Islet precursor cell (in vitro differentiated cells): ENCODE measurements around the gene LUC7L.
A peak's percentile ranks its signal among the peaks of the same experiment; 100 is the strongest.
"Not testable (repeated sequence)": the region's sequence is repeated elsewhere in the genome, so short reads cannot be mapped to it uniquely, and the experiment has no call there.

Source experiments
- DNase-seq: peaks from one replicate; pipeline ENCODE4 v3.0.0-alpha.2; 2018

Gene LUC7L

GRCh38 chr16:263182-263774 lies 34.0 kb upstream of the LUC7L start:
- DNase-seq = no peak

GRCh38 chr16:262121-262745 lies 33.0 kb upstream of the LUC7L start:
- DNase-seq = peak; percentile 49

DNA sequence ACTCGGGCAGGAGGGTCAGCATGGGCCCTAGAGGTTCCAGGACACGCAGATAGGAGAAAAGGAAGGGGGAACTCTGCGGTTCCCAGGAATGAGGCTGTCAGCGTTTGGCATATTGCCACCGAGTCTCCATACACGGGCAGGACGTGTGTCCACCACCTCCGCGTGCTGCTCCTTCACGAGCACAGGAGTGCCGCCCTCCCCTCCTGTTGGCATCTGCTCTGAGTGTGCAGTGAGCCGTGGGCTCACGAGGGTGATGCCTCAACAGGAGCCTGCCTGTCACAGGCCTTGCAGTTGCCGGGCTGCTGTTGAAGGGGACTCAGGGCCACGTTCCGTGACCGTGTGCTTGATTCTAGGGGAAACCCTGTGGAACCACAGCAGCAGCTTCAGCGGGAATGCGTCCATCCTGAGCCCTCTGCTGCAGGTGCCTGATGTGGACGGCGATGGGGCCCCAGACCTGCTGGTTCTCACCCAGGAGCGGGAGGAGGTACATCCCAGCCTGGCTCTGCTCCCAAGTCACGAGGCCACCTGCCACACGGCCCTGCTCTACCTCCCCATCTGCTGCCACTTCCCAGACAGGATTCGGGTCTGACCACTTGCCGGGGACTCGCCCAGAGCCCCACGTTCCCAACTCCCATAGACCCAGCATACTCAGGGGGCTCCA lies 31.9 kb upstream of the LUC7L start:
- DNase-seq = no peak

GRCh38 chr16:260326-260725 lies 31.1 kb upstream of the LUC7L start:
- no peak for DNase-seq

GRCh38 chr16:259814-260253 lies 30.6 kb upstream of the LUC7L start:
- DNase-seq = peak; percentile 47

DNA sequence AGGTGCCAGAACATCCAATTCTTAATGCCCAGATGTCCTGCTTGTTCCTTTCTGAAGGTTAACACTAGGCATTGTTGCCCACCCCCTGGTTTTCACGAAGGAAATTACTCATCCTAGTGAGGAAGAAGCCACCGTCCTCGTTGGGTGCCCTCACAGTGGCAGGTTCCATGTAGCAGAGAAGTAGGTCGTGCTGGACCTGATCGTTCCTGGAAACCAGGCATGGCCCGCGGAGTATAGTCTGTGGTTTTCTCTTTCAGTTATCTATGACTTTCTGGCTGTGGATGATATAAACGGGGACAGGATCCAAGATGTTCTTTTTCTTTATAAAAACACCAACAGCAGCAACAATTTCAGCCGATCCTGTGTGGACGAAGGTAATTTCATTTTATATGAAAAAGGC lies 30.0 kb upstream of the LUC7L start:
- no peak for DNase-seq

GRCh38 chr16:258091-258490 lies 28.8 kb upstream of the LUC7L start:
- DNase-seq = not testable (repeated sequence)

GRCh38 chr16:255183-255582 lies 25.9 kb upstream of the LUC7L start:
- no peak for DNase-seq

DNA sequence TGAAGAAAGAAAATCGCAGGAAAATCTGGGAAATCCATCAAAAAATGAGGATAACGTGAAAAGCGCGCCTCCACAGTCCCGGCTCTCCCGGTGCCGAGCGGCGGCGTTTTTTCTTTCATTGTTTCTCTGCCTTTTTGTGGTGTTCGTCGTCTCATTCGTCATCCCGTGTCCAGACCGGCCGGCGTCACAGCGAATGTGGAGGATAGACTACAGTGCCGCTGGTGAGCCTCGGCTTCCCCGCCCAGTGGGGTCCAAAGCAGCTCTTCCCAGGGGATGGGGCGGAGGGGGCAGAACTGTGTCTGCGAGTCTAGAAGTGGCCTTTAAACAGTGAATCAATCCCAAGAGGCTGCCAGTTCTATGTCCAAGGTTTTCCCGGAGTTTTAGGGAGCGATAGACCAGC lies 25.2 kb upstream of the LUC7L start:
- DNase-seq = no peak

DNA sequence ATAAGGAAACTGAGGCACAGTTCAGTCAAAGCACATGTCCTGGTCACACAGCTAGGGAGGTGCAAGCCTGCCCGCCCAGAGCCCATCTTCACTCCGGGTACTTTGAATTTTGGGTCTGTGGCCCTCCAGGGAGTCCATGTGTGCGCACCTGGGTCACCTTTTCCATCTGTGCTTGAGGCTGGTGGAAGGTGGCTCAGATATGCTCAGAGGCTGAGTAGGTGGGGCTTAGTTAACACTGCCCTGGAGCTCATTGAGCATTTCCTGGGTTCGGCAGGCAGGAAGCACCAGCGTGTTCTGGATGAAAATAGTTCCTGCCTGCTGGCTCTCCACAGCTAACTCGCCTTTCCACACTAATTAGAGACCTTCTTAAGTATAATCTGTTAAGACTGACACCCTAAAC lies 24.6 kb upstream of the LUC7L start:
- no peak for DNase-seq

DNA sequence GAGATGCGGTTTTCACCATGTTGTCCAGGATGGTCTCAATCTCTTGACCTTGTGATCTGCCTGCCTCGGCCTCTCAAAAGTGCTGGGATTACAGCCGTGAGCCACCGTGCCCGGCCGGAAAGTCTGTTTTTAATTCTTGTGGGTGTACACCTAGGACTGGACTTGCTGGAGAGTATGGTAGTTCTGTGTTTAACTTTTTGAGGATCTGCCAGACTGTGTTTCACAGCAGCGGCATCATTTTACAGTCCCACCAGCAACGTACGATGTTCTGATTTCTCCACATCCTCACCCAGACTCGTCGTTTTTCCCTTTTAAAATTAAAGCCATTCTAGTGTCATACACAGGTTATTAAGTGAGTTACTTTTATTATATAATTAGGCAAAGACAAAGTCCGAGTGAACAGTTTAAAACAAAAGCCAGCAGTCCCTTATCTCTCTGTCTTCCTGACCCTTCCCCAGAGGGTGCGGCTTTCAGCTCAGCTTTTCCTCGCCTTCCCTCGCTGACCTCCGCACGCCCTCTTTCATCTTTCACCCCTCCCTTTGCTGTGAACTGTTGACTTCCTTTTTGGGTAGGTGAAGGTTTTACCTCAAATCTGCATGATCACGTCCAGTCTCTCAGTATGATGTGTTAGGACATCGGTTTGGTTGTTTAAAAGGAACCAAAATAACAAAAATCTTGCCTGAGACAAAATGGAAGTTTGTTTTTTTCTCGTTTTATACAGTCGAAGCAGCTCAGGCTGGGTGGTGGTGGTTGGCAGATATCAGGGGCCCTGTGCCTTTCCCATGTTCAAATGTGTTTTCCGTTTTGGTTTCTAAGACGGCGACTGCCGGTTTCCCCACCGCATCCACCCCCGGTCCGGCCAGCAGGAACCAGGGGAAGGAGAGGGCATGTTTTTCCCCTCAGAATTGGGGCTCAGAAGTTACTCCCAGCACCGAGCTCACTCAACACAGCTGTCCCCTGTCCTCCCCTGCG lies 23.4 kb upstream of the LUC7L start:
- DNase-seq = no peak

DNA sequence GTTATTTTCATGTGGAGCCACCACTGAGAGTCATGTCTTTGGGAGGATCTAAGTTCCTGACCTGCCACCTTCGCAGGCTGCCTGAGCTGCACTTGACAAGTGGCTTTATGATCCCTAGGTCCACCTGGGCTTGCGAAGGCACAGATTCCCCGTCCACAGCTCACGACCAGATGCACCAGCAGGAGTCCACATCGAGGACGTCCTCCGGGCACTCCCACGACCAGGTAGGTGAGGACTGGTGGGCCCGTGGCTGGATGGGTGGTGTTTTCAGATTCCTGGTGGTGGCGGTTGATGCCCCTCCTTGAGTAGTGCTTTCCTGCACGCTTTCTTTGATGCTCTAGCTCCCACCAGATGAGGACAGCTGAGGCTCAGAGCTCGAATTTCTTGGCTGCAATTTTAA lies 20.2 kb upstream of the LUC7L start:
- DNase-seq = no peak

- no peak for DNase-seq
These were observed 17.8 kb upstream of the LUC7L start for GRCh38 chr16:247027-247426.

DNA sequence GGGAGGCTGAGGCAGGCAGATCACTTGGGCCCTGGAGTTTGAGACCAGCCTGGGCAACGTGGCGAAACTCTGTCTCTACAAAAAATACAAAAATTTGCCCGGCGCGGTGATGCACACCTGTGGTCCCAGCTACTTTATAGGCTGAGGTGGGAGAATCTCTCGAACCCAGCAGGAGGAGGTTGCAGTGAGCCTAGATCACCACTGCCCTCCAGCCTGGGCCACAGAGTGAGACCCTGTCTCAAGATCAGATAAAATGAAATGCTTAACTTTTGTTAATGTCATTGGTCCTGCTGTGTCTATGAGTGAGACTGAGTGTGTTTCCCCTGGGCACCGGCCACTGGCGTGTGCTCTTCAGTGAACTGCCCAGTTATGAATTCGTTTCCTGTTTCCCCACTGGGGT lies 15.9 kb upstream of the LUC7L start:
- no peak for DNase-seq

- DNase-seq = no peak
These were observed 14.1 kb upstream of the LUC7L start for GRCh38 chr16:243348-243747.

- no peak for DNase-seq
These were observed 13.0 kb upstream of the LUC7L start for GRCh38 chr16:242281-242680.

DNA sequence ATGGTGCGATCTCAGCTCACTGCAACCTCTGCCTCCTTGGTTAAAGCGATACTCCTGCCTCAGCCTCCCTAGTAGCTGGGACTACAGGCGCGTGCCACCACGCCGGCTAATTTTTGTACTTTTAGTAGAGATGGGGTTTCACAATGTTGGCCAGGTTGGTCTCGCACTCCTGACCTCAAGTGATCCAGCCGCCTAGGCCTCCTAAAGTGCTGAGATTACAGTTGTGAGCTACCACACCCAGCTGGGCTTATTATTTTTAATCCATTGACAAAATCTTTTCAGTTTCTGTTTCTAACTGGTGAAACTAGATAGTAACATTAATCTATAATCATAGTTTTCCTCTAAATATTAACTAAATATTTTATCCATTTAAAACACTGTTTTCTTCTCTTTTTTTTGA lies 11.3 kb upstream of the LUC7L start:
- no peak for DNase-seq

GRCh38 chr16:239948-240277 lies 10.7 kb upstream of the LUC7L start:
- no peak for DNase-seq

DNA sequence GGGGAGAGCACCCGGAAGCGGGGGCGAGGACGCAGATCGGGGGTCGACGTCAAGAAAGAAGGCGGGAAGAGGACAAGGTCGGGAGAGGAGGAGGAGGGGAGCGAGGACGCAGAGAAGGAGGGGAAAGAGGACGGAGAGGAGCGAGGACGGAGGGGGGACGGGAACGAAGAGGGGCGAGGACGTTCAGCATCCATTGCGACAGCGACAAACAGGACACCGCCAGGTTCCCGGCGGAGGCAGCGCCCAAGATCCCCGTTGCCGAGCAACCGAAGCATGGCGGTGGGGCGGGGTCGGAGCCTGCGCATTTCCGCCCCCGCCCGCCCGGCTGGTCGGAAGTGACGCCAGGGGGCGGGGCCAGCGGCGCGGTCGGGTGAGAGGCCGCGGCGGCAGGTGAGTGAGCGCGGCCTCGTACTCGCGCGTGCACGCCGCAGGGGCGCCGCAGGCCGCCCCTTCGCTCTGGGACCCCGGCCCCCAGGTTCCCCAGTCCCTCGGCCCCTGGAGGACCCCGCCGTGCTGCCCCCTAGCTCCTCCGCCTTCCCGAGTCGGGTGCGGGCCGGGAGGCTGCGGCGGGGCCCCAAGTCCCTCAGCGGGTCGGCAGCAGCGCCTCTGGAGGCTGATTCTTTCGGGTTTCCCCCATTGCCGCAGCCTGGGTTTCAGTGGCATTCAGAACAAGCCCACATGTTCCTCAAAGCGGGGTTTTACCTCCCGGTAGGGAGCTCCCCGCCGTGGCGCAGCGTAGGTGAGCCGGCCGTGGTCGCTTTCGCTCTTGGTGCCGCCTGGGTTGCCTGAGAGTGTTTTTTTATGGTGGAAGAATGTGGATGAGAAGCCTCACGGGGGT lies 5.4 kb upstream of the LUC7L start, which contains the start of gene FAM234A:
TSS of gene FAM234A (plus strand) at position 354 of the 838 bp plus-strand sequence. CDS start 19,593 bp downstream, outside the sequence.
- peak; percentile 96 for DNase-seq

GRCh38 chr16:230949-231348 lies 1.7 kb upstream of the LUC7L start:
- DNase-seq = no peak

- DNase-seq = not testable (repeated sequence)
These were observed 1.1 kb upstream of the LUC7L start for GRCh38 chr16:230351-230750.

DNA sequence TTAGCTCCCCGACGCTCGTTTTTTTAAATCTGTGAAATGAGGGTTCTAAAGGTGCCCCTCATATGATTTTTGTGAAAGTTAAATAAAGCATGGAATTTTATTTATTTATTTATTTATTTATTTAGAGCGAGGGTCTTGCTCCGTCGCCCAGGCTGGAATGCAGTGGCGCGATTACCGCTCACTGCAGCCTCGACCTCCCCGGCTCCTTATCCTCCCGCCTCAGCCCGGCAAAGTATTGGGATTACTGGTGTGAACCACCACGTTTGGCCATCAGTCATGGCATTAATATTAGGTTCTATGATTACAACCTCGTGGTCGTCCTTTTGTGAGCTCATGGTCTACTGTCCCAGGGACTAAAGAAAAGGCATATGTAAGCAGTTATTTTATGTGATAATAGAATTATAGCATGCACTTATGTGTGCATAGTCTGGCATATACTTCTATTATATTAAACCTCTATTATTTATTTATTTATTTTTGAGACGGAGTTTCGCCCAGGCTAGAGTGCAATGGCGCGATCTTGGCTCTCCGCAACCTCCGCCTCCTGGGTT lies 557 bp upstream of the LUC7L start:
- DNase-seq = no peak
